HG03520 (cell line): ENCODE results near the gene EGR4.
"Not testable (repeated sequence)": the region's sequence is repeated elsewhere in the genome, so short reads cannot be mapped to it uniquely, and the experiment has no call there.

Experiments
- ATAC-seq: cut with Tn5 transposase; IDR thresholded peaks from one replicate; pipeline ENCODE4 v1.9.1; 2021; ENCODE audit warnings: mild to moderate bottlenecking, moderate library complexity; ENCODE audit not compliant: unreplicated experiment

The EGR4 gene

GRCh38 chr2:73264332-73264606, 29.1 kb downstream of the EGR4 start:
- no peak for ATAC-seq

- ATAC-seq: no peak
These were observed 29.6 kb downstream of the EGR4 start for GRCh38 chr2:73263540-73264331.

DNA sequence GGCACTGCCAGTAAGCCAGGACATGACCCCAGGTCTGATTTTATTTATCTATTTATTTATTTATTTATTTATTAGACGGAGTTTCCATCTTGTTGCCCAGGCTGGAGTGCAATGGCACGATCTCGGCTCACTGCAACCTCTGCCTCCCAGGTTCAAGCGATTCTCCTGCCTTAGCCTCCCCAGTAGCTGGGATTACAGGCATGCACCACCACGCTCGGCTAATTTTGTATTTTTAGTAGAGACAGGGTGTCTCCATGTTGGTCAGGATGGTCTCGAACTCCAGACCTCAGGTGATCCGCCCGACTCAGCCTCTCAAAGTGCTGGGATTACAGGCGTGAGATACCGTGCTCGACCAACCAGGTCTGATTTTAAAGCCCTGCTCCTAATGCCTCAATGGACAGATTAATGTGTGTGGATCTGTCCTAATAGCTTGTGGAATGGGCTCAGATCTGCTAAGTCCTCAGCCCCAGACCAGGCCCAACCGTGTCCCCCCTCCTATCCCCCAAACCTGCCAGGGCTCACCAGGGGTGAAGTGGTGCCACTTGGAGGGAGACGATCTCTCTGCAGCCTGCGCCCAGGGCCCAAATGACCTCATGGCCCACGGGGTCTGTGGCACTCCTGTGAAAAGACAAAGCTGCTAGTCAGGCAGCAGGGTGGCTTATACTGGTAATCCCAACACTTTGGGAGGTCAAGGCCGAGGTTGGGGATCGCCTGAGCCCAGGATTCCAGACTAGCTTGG, 30.5 kb downstream of the EGR4 start:
- ATAC-seq: not testable (repeated sequence)

GRCh38 chr2:73262108-73262651, 31.2 kb downstream of the EGR4 start:
- ATAC-seq: no peak

GRCh38 chr2:73260338-73260984, 32.9 kb downstream of the EGR4 start:
- no peak for ATAC-seq

DNA sequence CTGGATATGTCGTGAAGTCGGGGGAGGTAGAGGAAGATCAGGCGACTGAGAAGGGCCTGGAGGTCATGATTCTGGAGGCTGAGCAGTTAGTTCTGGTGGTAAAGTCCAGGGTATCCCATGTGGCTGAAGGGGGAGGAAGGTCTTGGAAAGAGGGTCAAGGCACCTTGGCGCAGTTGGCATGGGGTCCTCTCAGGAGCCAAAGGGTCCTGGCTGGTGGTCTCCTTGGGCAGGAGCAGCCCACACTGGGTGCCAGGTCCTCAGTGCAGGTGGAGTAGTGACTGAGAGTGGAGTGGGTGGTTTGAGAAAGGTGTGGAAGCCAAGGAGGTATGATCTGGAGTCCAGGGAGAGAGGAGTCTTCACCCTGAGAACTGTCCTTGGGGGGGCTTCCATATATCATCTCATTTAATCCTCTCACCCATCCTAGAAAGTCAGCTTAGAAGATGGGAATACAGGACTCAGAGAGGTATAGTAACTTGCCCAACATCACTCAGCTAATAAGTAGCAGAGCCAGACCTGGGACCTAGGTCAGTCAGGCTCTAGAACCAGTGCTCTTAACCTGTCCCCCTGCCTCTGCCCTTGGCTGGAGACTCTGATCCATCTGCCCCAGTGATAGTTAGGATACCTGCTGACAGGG, 33.5 kb downstream of the EGR4 start:
- no peak for ATAC-seq

DNA sequence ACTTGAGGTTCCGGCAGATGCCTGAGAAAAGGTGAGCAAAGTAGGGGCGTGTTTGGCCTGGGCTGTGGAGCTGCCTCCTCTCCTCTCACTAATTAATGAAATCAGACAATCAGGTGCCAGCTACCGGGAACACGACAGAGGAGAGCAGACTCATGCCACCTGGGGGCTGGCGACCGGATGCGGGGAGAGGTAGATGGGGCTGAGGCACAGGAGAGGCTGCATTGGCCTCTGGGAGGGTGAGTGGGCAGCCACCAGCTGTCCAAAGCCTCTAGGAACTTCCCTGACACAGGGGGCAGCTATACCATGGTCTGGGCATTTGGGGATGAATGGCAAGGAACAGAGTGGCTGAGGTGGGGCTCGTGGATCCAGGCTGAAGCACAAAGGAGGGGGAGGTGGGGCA, 34.1 kb downstream of the EGR4 start:
- ATAC-seq: no peak

DNA sequence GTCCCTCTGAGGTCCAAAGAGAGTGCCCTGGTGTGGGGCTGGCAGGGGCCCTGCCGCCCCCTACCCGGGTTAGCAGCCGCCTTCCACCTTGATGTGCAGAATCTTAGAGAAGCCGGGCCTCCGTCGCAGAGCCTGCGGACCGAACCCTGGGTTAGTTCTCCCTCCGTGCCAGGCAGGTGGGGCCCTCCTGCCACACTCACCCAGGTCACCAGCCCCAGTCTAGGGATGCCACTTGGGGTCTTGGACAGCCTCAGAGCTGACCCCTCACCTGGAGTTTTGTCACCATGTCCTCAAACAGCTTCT, 34.5 kb downstream of the EGR4 start:
- no peak for ATAC-seq

DNA sequence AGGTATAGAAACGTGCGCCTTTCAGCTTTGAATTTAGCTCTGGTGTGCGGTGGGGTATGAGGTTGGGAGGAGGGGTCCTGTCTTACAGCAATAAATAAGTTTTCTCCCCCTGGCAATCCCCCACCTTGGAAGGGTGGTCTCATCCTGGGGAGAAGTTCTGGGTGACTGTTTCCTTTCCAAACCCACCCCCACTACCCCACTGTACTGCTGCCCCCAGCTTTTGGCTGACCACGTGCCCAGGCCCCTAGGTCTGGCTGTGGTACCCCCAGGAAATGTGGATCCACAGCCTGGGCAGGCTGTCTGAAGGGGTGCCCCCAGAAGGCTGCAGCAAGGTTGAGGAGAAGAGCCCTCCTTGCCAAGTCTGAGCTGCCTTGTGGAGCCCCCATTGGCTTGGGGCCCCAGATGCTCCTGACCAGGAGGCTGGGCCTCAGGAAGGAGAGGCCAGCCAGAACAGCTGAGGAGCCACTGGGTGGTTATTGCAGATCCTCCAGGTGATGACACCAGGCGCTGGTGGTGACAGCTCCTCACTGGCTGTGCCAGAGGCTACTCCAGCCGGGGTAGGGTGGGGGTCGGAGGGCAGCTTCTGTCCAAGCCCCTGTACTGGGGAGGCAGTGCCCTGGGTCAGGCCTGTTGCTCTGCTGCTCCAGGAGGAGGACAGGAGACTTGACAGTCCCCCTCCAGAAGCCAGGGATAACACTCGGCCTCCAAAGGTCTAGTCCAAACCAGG, 35.0 kb downstream of the EGR4 start:
- no peak for ATAC-seq

GRCh38 chr2:73257425-73258125, 35.8 kb downstream of the EGR4 start:
- no peak for ATAC-seq

DNA sequence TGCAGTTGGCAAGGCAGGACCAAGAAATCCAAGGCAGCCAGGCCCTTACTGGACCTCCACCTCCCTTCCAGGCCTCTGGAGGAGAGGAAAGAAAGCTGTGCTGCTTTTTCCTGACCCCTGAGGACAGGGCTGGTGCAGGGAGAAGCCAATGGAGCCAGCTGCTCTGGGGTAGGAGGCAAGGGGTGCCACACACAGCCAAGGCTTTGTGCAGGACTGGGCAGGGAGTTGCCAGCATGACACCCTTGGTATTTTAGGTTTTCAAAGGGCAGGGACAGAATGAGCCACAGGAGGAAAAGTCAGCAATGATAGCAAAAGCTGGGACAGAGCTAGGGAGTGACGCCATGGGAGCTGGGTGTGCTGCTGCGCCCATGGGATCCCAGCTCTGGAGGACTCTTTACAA, 36.3 kb downstream of the EGR4 start:
- no peak for ATAC-seq

DNA sequence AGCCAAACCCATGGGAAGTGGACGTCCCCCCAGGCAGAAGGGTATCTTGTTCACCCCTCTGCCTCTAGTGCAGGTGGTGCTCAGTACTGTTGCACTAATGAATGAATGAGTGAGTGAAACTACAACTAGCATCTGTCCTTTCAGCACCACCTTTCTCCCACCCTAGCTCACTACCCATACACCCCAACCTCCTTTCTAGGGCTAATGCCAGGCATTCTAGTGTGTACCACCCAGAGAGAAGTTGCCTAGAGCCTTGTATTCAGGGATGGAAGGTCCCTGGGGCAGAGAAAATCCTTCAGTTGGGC, 36.8 kb downstream of the EGR4 start:
- no peak for ATAC-seq

DNA sequence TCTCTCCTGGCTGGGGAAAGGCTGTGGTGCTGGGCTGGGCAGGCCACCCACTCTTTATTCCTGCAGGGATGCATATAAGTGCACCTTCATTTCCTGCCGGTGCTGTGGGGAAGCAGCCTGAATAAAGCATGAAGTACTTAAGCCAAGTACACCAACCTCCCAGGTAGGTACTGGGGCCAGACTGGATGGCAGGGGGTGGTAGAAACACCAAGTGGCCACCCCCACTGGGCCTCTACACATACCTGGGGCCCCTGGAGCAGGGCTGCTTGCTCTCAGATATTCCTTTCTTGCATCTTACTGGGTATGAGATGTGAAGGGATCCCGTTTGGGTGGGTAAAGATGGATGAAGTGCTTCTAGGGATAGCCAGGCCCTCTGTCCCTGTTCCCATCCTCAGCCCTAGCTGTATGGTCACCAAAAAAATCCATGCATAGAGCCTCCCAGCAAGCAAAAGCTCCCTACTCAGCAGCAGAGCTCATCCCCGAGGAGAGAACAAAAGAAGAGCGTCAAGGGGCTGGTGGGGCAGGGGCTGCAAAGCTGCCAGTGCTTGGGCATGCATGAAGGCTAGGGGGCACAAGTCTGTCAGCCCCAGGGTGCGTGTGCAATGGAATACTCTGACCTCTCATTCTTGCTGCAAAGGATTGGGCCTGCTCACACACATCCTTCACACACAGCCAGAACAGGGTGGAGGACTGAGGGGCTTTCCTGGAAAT, 37.3 kb downstream of the EGR4 start:
- ATAC-seq: no peak

GRCh38 chr2:73255007-73255644, 38.2 kb downstream of the EGR4 start:
- ATAC-seq: no peak

GRCh38 chr2:73254343-73255006, 38.9 kb downstream of the EGR4 start:
- ATAC-seq: no peak

- ATAC-seq: no peak
These were observed 39.4 kb downstream of the EGR4 start for GRCh38 chr2:73253901-73254300.

- no peak for ATAC-seq
These were observed 39.9 kb downstream of the EGR4 start for GRCh38 chr2:73253400-73253799.

- no peak for ATAC-seq
These were observed 40.9 kb downstream of the EGR4 start for GRCh38 chr2:73252238-73253027.
